Pancreas (tissue), 10 donors: Measurements from ENCODE around the gene DCUN1D5. TPM values are rescaled to one million over a fixed set of nuclear protein-coding genes. Genes with fewer than 3 reads are reported as not detected.

Experiments used
- ATAC-seq, 4 donors: fragments of 200-7000 bp; cut with Tn5 transposase; one replicate each; pipeline versions ENCODE4 v1.8.0 to v1.9.1; 2020; ENCODE audit warnings: mild to moderate bottlenecking in 4 of 4, moderate library complexity in 4 of 4
- DNase-seq, 6 donors: peaks; one replicate each; pipeline ENCODE4 v3.0.0-alpha.2; 2020
- FAIRE-seq: peaks from 2 replicates; lab custom pipeline; 2012; peaks lifted over from hg19 to GRCh38; lab: Jason Lieb, UNC
- H3K27ac ChIP-seq, 4 donors: fragments of 200-600 bp; sonication (generic); 1 replicate in 3 of 4; 2 replicates in 1 of 4; pipeline versions ENCODE4 v1.5.0 to v1.8.0; 2020
- H3K27me3 ChIP-seq, 4 donors: fragments of 200-600 bp; one replicate each; pipeline ENCODE4 v1.8.0; 2021
- H3K36me3 ChIP-seq, 3 donors: fragments of 200-600 bp; sonication (generic) in 1 of 3; one replicate each; pipeline versions ENCODE4 v1.5.0 to v1.8.0; 2020 to 2021
- H3K4me1 ChIP-seq, 3 donors: fragments of 200-600 bp; one replicate each; pipeline ENCODE4 v1.8.0; 2021
- H3K4me3 ChIP-seq, 4 donors: fragments of 200-600 bp; sonication (generic) in 2 of 4; one replicate each; pipeline versions ENCODE4 v1.5.0 to v1.8.0; 2020 to 2021
- H3K9me3 ChIP-seq, 4 donors: fragments of 200-600 bp; one replicate each; pipeline ENCODE4 v1.8.0; 2021
- CTCF ChIP-seq, 4 donors: fragments of 200-600 bp; sonication (generic) in 3 of 4; IDR thresholded peaks; one replicate each; pipeline versions ENCODE4 v1.5.0 to v1.8.0; 2021; ENCODE audit warnings: antibody characterized with exemption in 4 of 4
- WGBS, 2 donors: extraction: QIAGEN DNeasy Blood & Tissue Kit; methylation state at CpG; one replicate each; pipeline ENCODE4 v1.1.7; 2013; 5-methylcytosine and 5-hydroxymethylcytosine counted together
- intact Hi-C, 3 donors: fragments of 100-400 bp; cut with DNase I; formaldehyde crosslinking; loops; one replicate each; pipeline versions ENCODE4 v1.11.1 to v1.14.2; 2022
- polyA plus RNA-seq, 2 donors: library from polyadenylated mRNA; stranded (reverse); fragments of 200-250 nt; gene quantifications; one replicate each; pipeline ENCODE4 v1.2.3, GENCODE V29; 2013
- total RNA-seq, 6 donors: library from RNA; stranded (reverse); fragmentation: NEBNext Ultra II Directional in 4 of 6; extraction: Animal tissue kit (Norgen Biotek cat#: 25700) in 4 of 6; gene quantifications; one replicate each; pipeline versions ENCODE4 v1.2.1 to v1.2.4, GENCODE V29; 2021 to 2023
- donor health status: healthy with polysubstance abuse.
- donor health status: DM: no; HTN: no; CAD: no; lungs with moderate emphysema.
- donor health status: DM: no; HTN: no; CAD: no.
- donor health status: control.
- donor health status: control.
- donor health status: Bipolar disorder and iron deficiency.
- donor health status: DM: yes; HTN: yes; CAD: no.
- donor health status: DM: no; HTN: no; CAD: no.
- donor health status: DM: no; HTN: no; CAD: no.
- donor health status: DM: yes; HTN: yes; CAD: no.

The DCUN1D5 gene
- total and polyA plus RNA-seq, 8 donors = 5.8 to 9.9 (median 9.2) TPM

GRCh38 chr11:103024086-103024485, 67.9 kb downstream of the DCUN1D5 start:
- FAIRE-seq (no peak), ATAC-seq (no peak)
- TF ChIP-seq CTCF (IDR thresholded peaks at IDR 0.05) = no peak

GRCh38 chr11:103016031-103016430, 75.9 kb downstream of the DCUN1D5 start:
- Histone ChIP-seq H3K27ac (no peak overlapping the region), H3K4me1 (no peaks in the 10 kb centered on the region), H3K27me3 (no peaks in the 10 kb centered on the region), H3K9me3 (no peaks in the 10 kb centered on the region), H3K36me3 (no peaks in the 10 kb centered on the region), H3K4me3 (no peak overlapping the region)
- DNase-seq = no peak
- no peak for ATAC-seq
- no peak for TF ChIP-seq CTCF (IDR thresholded peaks at IDR 0.05)
- intact Hi-C loops = no loop called here
- no peak for FAIRE-seq
- WGBS, 2 donors = 38 to 42% methylated on average over 1 of the region's 1 CpG

More at GRCh38 chr11:103024086-103024485, 67.9 kb downstream of the DCUN1D5 start:
- no peaks in the 10 kb centered on the region for H3K9me3 ChIP-seq
- intact Hi-C loops = no loop called here
- no peaks in the 10 kb centered on the region for H3K4me1 ChIP-seq
- no peaks in the 10 kb centered on the region for H3K27me3 ChIP-seq
- no peaks in the 10 kb centered on the region for H3K36me3 ChIP-seq
- no peak overlapping the region for H3K27ac ChIP-seq
- no peak overlapping the region for H3K4me3 ChIP-seq
- no peak for DNase-seq
- 43 to 44% methylated on average over 3 of the region's 3 CpGs for WGBS, 2 donors

- intact Hi-C loops = no loop called here
- H3K27me3 ChIP-seq = no peaks in the 10 kb centered on the region
- no peak for ATAC-seq
- DNase-seq = no peak
- TF ChIP-seq CTCF (IDR thresholded peaks at IDR 0.05) = no peak
- H3K4me1 ChIP-seq = no peaks in the 10 kb centered on the region
- H3K9me3 ChIP-seq = no peaks in the 10 kb centered on the region
- no peaks in the 10 kb centered on the region for H3K36me3 ChIP-seq
- H3K27ac ChIP-seq = no peak overlapping the region
- 67 to 89% methylated on average over 1 of the region's 1 CpG for WGBS, 2 donors
- H3K4me3 ChIP-seq = no peak overlapping the region
- no peak for FAIRE-seq
Observed at GRCh38 chr11:103013421-103013820, 78.5 kb downstream of the DCUN1D5 start.

Other genes starting within 250 kb of the DCUN1D5 start
- under 1 TPM in 1 of 6 donors, not detected in 5; 0.16 TPM for gene MMP3, start 248.6 kb downstream of the DCUN1D5 start, total RNA-seq
- under 1 TPM in 1 of 2 donors, not detected in 1; 0.05 TPM for gene MMP3, start 248.6 kb downstream of the DCUN1D5 start, polyA plus RNA-seq
- under 1 TPM in 2 of 6 donors, not detected in 4; 0.12 to 0.19 TPM for gene MMP12, start 217.2 kb downstream of the DCUN1D5 start, total RNA-seq
- gene MMP12, start 217.2 kb downstream of the DCUN1D5 start, polyA plus RNA-seq = not detected
- gene MMP13, start 136.4 kb downstream of the DCUN1D5 start, total RNA-seq = under 1 TPM in 2 of 6 donors, not detected in 4; 0.09 to 0.12 TPM
- gene MMP13, start 136.4 kb downstream of the DCUN1D5 start, polyA plus RNA-seq = not detected
- 10 to 100 TPM in 2 of 6 donors, 1 to 10 TPM in 4; 6.6 to 11.0 (median 7.8) TPM for gene DYNC2H1, start 17.3 kb upstream of the DCUN1D5 start, total RNA-seq
- 10 to 100 TPM in 1 of 2 donors, 1 to 10 TPM in 1; 8.8 to 15.2 TPM for gene DYNC2H1, start 17.3 kb upstream of the DCUN1D5 start, polyA plus RNA-seq